NCI-H82 (cell line): ENCODE measurements around the gene PHGDH.

ENCODE experiments used
- DNase-seq: peaks from one replicate; lab custom pipeline; 2025; lab: John Stamatoyannopoulos, UW

The PHGDH gene

DNA sequence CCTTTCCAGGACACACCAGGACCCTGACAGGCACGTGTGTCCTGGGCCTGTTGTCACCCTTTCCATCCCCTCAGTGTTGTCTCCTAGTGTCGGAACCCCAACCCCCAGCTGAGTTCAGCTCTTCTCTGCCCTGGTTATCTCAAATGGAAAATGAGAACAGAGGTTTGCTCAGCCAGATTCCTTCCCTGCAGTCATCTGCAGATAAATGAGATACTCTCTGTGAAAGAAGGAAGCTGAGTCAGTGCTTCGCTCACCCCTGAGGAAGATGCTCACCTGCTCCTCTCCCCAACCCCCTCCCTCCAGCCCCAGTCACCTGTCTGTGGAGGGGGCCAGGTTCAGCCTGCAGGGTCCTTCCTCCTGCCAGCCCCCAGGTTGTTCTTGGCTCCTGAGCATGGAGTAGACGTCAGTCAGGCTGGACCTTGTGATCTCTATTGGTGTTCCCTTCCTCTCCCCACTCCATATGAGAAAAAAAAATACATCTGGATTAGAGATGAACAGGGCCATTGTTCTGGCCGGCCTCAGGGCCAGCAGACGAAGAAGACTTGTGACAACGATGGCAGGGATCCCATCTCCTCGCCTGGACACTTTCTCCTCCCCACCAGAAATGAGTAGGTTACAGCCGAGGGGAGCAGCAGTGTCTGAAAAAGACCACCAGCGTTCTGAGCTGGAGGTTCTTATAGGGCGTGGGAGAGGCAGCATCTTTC is 20.9 kb downstream of the PHGDH start:
- no peak for DNase-seq

GRCh38 chr1:119733754-119734153 is 22.0 kb downstream of the PHGDH start:
- no peak for DNase-seq

DNA sequence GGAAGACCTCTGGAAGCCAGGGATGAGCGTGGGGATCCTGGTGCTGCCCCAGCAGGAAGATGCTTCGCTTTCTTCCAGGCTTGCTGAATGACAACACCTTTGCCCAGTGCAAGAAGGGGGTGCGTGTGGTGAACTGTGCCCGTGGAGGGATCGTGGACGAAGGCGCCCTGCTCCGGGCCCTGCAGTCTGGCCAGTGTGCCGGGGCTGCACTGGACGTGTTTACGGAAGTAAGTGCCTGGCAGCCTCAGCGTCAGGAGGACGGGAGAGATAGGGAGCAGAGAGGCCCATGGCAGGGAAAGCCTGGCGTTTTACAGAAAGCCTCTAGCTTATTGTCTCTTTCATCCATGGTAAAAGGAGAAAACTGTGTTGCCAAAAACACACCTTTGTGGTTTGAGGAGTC is 23.5 kb downstream of the PHGDH start:
- DNase-seq, result no peak

- no peak for DNase-seq
Observed at GRCh38 chr1:119736649-119737039, 24.9 kb downstream of the PHGDH start.

DNA sequence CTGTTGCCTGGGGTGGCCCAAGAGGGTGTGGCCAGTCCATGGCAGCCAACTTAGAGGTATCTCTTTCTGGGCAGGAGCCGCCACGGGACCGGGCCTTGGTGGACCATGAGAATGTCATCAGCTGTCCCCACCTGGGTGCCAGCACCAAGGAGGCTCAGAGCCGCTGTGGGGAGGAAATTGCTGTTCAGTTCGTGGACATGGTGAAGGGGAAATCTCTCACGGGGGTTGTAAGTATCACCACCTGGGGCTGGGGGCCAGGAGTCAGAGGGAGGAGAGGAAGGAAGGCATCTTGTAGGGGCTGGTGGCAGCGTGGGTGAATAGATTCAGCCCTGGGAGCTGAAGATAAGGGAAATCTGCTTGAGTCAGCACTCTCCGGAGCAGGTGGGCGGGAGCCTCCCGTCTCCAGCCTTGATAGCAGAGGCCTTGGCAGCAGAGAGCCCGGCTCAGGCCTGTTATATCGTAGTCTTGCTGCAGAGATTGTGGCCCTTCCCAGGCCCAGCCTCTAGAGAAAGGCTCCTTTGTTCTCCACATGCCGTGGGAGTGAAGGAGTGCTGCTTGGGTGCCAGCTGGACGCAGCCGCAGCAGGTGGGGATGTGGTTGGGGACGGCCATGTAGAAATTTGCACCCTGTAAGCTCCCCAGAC is 25.4 kb downstream of the PHGDH start:
- no peak for DNase-seq

DNA sequence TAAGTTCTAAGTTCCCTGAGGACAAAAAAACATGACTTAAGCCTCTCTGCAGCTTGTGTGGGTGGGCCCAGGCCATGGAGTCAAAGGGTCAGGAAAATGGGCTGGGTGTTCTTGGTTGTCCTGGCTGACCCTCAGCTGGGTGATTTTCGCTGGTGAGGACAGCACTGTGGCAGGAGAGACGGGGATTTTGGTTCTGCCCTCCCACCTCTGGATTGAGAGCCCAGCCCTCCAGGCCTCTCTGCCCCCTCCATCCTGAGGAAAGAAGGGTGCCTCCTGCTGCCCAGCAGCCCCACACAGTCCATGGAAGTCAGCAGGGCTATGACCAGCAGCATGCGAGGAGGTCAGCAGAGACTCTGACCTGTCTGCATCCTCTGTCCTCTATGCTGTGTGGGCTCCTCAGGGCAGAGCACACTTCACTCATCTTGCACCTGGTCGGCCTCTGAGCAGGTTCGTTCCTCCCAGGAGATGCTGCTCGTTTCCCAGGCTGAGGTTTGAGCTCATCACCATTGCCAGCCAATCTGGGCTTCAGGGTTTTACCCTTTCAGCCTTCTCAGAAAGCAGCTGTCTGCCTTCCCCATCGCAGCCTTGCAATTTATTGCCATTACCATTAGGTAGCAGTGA is 26.5 kb downstream of the PHGDH start:
- no peak for DNase-seq

GRCh38 chr1:119739150-119739549 is 27.4 kb downstream of the PHGDH start:
- DNase-seq, result no peak

DNA sequence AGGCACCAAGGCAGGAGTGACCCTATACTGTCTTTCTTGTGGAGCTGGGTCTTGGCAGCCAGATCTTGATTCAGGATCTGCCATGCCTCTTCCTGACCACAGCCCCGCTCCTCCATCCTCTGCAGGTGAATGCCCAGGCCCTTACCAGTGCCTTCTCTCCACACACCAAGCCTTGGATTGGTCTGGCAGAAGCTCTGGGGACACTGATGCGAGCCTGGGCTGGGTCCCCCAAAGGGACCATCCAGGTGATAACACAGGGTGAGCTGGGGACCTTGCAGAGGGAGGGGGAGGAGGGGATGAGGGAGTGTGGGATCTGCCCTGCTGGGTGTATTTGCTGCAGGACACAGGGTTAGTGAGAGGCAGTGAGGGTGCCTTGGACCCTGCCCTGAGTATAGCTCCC is 28.5 kb downstream of the PHGDH start:
- no peak for DNase-seq

DNA sequence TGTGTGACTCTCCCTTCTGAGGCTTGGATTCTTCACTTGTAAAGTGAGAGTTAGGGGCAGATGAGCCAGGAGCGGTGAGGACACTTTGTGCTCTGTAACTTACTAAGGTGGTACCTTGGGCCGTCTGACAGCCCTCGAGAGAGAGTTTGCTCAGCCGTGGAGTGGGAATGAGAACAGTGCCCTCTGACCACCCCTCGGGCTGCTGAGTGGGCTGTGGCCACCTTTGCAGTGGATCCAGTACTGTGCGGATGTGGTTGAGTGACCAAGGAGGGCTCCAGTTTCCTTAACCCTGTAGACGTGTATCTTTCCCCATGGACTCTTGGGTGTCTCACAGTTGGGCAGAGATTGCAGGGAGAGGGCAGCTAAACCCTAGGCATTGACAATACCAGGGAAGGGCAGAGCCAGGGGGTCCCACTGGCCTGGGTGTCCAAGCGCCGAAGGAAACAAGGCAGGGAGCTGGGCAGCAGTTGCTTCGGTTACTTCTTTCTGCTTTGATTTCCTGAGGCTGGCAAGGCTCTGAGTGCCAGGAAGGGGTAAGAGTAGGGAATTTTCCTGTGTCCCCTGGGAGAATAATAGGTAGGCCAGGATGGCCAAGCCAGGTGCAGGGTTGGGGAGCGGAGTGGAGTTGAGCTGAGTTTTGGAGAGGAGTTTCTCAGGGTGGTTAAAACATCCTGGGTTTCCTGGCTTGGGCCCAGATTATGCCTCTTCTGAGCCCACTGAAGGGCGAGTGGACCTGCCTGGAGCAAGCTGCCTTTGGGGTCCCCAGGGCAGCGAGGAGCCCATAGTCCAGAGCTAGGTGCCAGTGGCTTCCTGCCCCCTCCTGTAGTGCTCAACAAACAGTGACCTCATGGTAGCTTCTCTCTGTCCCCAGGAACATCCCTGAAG is 29.4 kb downstream of the PHGDH start:
- DNase-seq, result no peak

DNA sequence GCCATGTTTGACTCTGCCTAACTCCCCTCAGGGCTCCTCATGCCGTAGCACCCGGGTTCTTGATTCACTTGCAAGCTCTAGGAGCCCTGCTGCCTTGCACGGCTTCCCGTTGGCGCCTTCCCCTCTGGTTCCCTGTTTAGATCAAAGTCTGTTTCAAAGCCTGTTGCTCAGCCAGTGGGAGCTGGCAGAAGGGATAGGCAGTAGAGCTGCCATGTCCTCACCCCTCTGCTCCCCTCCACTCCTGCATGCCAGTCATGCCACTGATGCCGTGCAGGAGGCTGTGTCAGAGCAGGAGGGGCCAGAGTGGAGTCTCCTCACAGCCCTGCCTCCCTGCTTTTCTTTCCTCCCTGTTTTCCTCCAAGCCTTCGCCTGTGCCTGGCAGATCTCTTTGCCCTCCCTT is 30.5 kb downstream of the PHGDH start:
- DNase-seq, result no peak

DNA sequence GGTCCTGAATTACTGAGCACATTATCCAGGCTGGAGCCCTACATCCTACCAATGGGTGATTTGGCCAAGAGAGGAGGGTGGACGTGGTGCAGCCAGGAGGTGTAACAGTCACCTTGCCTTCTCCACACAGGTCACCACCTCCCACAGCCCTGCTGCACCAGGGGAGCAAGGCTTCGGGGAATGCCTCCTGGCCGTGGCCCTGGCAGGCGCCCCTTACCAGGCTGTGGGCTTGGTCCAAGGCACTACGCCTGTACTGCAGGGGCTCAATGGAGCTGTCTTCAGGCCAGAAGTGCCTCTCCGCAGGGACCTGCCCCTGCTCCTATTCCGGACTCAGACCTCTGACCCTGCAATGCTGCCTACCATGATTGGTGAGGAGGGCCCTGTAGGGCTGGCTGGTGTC is 30.9 kb downstream of the PHGDH start:
- no peak for DNase-seq

DNA sequence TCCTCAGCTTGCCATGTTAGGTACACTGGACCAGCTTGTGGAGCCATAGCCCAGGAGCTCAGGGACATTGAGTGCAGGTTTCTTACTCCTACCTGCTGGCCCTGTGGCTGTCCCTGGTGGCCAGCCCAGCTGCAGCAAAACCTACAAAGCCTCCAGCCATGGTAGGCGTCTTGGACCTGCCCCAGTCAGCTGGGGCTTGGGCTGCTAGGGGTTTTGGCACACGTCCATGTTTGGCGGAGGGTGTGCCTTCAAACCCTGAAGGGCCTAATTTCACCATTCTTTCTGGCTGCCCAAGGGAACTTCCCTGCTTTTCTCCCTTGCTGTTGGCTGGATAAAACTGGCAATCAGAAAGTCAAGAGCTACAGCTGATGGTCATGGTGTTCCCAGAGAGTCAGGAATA is 31.6 kb downstream of the PHGDH start:
- no peak for DNase-seq

GRCh38 chr1:119743776-119744597 is 32.3 kb downstream of the PHGDH start:
- DNase-seq, result peak; percentile 90

DNA sequence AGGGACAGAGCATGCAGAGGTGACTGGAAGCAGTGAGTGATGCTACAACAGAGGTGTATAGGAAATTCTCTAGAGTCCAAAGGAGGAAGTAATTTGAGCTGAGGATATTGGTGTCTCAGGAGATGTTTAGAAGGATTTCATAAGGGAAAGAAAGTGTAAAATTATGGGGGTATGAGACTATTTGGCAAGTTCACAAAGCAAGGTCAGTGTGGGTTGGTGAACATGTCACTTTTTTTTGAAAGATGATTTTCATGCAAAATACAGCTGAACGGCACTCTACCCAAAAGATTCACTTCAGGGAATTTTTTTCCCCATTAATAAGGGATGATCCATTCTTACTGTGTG is 32.8 kb downstream of the PHGDH start:
- no peak for DNase-seq

DNA sequence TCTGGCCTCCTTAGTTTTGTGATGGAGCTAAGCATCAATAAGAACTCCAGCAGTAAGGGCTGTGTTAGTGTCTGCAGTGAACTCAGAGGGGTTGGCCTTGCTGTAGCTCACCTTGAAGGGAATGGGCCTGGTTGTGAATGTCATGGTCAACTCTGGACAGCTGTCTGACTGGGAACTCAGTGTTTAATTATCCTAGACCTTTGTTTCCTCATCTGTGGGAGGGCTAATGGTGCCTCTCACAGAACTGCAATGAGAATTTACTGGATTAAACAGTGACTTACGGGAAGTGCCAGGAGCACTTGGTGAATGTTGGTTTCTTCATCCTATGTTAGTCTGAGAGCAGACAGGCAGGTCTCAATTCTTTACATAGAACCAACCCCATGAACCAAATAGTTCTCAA is 33.3 kb downstream of the PHGDH start:
- DNase-seq, result no peak

DNA sequence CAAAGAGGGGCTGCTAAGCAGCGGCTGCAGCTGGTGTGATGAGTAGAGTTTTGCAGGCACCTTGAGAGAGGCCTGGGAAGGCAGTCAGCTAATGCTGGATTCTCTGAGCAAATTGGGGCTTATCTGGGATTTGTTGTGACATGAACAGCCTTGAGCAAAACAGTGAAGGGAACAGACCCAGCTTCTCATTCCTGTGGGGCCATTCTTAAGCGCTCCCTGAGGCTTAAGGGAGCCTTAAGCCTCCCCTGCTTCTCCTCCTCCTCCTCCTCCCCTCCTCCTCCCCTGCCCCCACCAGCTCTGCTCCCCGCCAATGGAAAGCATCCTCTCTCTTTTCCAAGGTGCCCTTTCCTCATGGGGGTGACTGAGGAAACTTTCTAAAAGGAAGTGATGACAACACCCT is 35.7 kb downstream of the PHGDH start:
- peak; percentile 97 for DNase-seq

- peak; percentile 41 for DNase-seq
Observed at GRCh38 chr1:119748040-119748439, 36.3 kb downstream of the PHGDH start.

- no peak for DNase-seq
Observed at GRCh38 chr1:119752592-119752991, 40.9 kb downstream of the PHGDH start.

GRCh38 chr1:119758584-119758983 is 46.9 kb downstream of the PHGDH start:
- DNase-seq, result no peak

DNA sequence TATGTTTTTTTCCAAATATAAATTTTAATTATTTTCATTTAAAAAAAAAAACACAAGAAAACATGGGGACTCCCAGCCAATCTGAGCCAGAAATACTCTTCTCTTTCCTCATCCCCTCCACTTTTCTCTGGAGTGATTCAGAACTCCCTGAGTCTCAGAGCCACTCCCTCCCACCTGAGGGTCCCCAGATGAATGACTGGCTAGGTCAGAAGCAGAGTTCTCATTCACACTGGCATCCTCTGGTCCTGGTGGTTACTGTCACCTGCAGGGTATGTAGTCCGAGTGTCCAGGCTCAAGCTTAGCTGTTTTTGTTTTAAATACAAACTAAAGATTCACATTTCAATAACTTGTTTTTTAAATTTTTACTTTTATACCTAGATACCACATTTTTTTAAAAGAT is 50.7 kb downstream of the PHGDH start:
- no peak for DNase-seq

GRCh38 chr1:119762953-119763352 is 51.2 kb downstream of the PHGDH start:
- DNase-seq, result no peak

- DNase-seq, result no peak
Observed at GRCh38 chr1:119764220-119764619, 52.5 kb downstream of the PHGDH start.
